DMS114 treated with DMSO at 0.1 percent for 48 hours (cell line): ENCODE measurements around the gene FBXL17.

Experiments used
- DNase-seq: peaks from one replicate; lab custom pipeline; 2025; ENCODE audit not compliant: unreplicated experiment; lab: John Stamatoyannopoulos, UW

FBXL17 gene

GRCh38 chr5:107958861-107959260 lies 423.0 kb downstream of the FBXL17 start:
- no peak for DNase-seq

GRCh38 chr5:107958432-107958831 lies 423.5 kb downstream of the FBXL17 start:
- DNase-seq: no peak

DNA sequence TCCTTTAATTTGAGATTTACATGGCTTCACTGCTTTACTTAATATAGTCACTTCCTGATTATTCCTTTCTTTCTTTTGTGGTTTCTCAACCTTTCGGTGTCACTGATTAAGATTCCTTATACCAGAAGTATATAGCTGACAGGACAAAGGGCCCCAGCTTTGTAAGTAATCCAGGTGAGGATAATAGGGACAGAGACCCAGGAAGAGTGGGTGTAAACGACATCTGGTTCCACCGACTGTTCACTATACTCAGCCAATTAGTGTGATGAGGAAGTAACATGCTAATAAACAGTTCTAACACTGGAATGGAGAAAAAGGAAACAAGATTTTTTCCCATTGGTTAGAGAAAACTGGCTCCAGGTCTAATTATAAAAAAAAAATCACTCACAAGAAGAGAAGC lies 424.8 kb downstream of the FBXL17 start:
- DNase-seq: no peak

- no peak for DNase-seq
Measured at GRCh38 chr5:107955321-107955720, 426.6 kb downstream of the FBXL17 start.

DNA sequence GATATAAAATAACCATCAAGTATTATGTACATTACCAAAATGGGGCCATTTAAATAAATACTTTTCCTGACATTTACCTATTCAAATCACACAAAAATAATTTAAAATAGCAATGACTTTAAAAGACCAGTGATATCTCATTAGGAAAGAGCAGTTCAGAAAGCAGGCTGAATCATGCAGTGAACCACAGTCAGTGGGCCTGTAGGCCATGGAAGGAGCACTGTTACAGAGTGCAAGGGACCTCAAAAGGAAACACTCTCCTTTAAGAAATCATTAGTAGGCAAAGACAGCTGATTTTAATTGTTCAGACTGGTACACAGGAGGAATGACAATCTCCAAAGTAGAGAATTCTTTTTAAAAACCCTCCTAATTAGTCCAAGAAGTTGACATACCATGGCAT lies 427.6 kb downstream of the FBXL17 start:
- no peak for DNase-seq

DNA sequence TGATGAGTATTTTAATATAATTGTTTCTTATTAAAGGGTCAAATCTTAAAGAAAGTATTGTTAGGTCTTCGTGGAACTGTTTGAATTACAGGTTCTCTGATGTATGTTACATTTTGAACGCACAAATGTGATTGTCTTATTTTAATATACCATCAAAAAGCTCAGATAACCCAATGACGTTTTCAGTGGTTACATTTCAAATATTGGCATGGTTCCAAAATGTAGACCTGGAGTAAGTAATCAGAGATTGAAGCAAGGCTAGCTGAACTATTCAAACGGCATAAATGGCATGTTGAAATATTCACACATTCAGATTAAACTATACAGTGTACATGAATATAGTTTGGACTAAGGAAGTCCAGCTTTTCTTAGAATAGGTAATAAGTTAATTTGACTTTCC lies 429.4 kb downstream of the FBXL17 start:
- no peak for DNase-seq

DNA sequence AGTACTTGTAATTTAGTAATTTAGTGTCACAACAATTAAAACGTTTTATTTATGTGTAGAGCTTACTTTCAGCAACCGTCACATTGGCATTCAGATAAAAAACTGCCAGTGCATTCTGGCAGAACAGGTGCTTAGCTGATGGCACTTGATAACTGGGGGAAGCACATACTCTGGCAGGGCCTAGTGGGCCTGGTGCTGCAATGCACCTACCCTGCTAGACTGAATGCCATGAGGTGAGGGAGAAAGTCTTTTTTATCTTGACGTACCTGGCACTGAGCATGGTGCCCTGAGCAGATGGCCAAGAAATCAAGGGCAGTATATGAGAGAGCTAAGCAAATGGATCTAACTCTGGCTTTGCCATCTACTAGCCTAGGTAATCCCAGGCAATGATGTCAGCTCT lies 430.6 kb downstream of the FBXL17 start:
- DNase-seq: no peak

DNA sequence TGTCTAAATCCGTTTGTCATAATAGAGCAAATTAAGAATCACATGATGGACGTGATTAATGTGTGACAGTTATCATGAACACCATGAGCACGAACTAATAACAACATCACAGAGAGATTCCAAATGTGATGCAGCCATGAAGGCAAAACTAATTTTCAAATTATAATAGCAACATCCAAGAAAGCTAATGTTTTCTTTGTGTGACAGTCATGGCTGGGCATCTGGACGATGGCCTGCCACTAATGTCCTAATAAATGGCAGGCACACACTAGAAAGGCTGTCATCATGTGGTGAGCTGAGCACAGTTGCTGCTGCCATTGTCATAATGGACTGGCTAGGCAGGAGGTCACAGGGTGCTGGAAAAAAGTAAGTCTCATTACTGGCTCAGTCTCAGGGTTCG lies 431.1 kb downstream of the FBXL17 start:
- DNase-seq: no peak

- no peak for DNase-seq
Measured at GRCh38 chr5:107949688-107950341, 432.1 kb downstream of the FBXL17 start.

DNA sequence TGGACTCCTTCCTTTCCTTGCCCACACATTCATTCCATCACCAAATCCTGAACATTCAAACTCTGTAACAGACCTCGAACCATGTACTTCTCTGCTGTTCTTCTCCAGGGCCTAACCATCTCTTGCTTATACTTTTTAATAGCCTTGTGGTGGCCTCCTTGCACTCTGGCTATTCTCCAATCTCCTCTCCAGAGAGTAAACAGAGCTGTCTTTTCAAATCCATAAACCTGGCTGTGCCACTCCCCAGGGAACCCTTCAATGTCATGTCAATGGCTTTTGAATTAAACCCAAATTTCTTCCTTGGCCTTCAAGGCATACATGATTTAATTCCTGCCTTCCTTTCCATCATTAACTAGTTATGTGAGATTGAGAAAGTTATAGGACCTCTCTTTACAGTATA lies 433.5 kb downstream of the FBXL17 start:
- no peak for DNase-seq

GRCh38 chr5:107945061-107945460 lies 436.8 kb downstream of the FBXL17 start:
- DNase-seq: no peak

- no peak for DNase-seq
Measured at GRCh38 chr5:107943923-107944322, 438.0 kb downstream of the FBXL17 start.

- DNase-seq: no peak
Measured at GRCh38 chr5:107941036-107941435, 440.9 kb downstream of the FBXL17 start.

GRCh38 chr5:107937651-107938355 lies 444.1 kb downstream of the FBXL17 start:
- no peak for DNase-seq

GRCh38 chr5:107937204-107937603 lies 444.7 kb downstream of the FBXL17 start:
- no peak for DNase-seq

- no peak for DNase-seq
Measured at GRCh38 chr5:107936515-107936914, 445.4 kb downstream of the FBXL17 start.

DNA sequence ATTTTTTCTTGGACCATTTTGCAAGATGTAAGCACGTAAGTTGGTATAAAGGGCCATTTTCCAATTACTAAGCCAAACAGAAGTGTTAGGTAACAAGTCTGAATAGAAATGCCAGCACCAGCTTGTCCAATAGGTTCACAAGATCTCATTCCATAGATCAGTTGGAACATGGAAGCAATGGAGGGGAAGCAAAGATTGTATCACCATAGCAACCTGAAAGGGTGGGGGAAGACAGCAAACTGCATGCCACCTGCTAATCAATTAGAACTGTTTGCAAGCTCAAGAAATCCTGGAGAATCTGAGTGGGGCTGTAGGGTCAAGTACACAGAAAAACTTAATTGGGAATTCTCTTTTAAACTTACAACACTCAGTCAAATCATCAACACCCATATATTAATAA lies 446.3 kb downstream of the FBXL17 start:
- no peak for DNase-seq

GRCh38 chr5:107933326-107933725 lies 448.6 kb downstream of the FBXL17 start:
- no peak for DNase-seq

- DNase-seq: no peak
Measured at GRCh38 chr5:107930891-107931290, 451.0 kb downstream of the FBXL17 start.

GRCh38 chr5:107930092-107930491 lies 451.8 kb downstream of the FBXL17 start:
- DNase-seq: no peak

GRCh38 chr5:107929080-107929479 lies 452.8 kb downstream of the FBXL17 start:
- no peak for DNase-seq

DNA sequence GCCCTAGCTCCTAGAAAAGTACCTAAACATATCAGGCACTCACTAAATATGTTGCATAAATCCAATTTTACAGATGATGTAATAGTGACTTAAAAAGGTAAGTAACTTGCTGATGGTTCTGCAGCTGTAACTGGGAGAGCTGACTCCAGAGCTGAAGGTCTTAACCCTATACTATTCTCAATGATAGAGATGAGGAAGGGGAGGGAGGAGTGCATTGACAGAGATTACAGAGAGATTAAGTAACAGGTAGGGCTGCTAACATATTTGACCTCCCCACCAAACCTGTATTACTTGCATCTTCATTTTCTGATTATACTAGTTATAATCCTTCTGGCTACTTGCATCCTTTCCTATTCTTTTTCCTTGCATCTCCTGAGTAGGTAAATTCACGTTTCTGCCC lies 455.8 kb downstream of the FBXL17 start:
- no peak for DNase-seq

DNA sequence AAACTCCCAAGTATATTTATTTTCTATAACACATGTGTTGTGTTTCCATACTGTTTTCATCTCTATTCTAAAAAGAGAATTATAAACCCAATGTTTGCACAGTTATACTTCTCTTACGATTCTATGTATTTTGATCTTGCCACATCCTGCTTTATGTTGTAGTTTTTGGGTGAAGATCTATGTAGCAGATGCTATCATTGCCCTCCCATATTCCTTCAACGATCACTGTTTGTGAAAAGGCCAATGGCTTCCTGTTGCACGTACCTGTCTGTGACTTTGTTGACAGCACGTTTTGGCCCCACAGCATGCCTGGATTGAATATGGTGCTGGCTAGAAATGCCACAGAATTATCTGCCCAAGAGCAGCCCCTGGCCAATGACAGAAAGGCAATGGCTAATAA lies 456.7 kb downstream of the FBXL17 start:
- DNase-seq: no peak
